NCI-H82 (cell line): ENCODE data around the gene TRABD2B.

Experiments used
- DNase-seq: peaks from one replicate; lab custom pipeline; 2025; lab: John Stamatoyannopoulos, UW

TRABD2B gene

GRCh38 chr1:48021792-48022191 is 24.6 kb upstream of the TRABD2B start:
- DNase-seq: no peak

GRCh38 chr1:48019714-48020315 is 22.6 kb upstream of the TRABD2B start:
- DNase-seq: no peak

- no peak for DNase-seq
Measured at GRCh38 chr1:48018799-48019198, 21.6 kb upstream of the TRABD2B start.

- DNase-seq: no peak
Measured at GRCh38 chr1:48017716-48018115, 20.5 kb upstream of the TRABD2B start.

GRCh38 chr1:48016515-48016914 is 19.3 kb upstream of the TRABD2B start:
- no peak for DNase-seq

- no peak for DNase-seq
Measured at GRCh38 chr1:48013270-48013669, 16.1 kb upstream of the TRABD2B start.

- DNase-seq: no peak
Measured at GRCh38 chr1:48007047-48007446, 9.9 kb upstream of the TRABD2B start.

- DNase-seq: no peak
Measured at GRCh38 chr1:48006264-48006663, 9.1 kb upstream of the TRABD2B start.

- no peak for DNase-seq
Measured at GRCh38 chr1:48005253-48006117, 8.3 kb upstream of the TRABD2B start.

- peak; percentile 99 for DNase-seq
Measured at GRCh38 chr1:48003741-48004531, 6.8 kb upstream of the TRABD2B start.

- peak; percentile 80 for DNase-seq
Measured at GRCh38 chr1:48002142-48002541, 5.0 kb upstream of the TRABD2B start.

- no peak for DNase-seq
Measured at GRCh38 chr1:48001696-48002095, 4.5 kb upstream of the TRABD2B start.

GRCh38 chr1:48000883-48001282 is 3.7 kb upstream of the TRABD2B start:
- no peak for DNase-seq

GRCh38 chr1:47999097-47999496 is 1.9 kb upstream of the TRABD2B start:
- DNase-seq: no peak

- DNase-seq: no peak
Measured at GRCh38 chr1:47998396-47998990, 1.3 kb upstream of the TRABD2B start.

- DNase-seq: peak; percentile 36
Measured at GRCh38 chr1:47996406-47997226, 569 bp downstream of the TRABD2B start.

- DNase-seq: no peak
Measured at GRCh38 chr1:47996060-47996405, 1.2 kb downstream of the TRABD2B start.

- no peak for DNase-seq
Measured at GRCh38 chr1:47995306-47996050, 1.7 kb downstream of the TRABD2B start.

GRCh38 chr1:47993881-47994625 is 3.1 kb downstream of the TRABD2B start:
- DNase-seq: no peak

- DNase-seq: no peak
Measured at GRCh38 chr1:47993416-47993740, 3.8 kb downstream of the TRABD2B start.
